HCT116 (cell line): ENCODE measurements around the gene DHCR24. TPM values are rescaled to one million over a fixed set of nuclear protein-coding genes. Genes with fewer than 3 reads are reported as not detected.

Source experiments
- ATAC-seq: fragments of 200-7000 bp; cut with Tn5 transposase; 2 replicates; pipeline ENCODE4 v1.9.1; 2020; ENCODE audit warnings: mild to moderate bottlenecking, moderate library complexity
- BruUV-seq: library from RNA; stranded (reverse); fragments of 400-500 nt; replicated peaks from 2 replicates; lab custom pipeline; 2021; lab: Mats Ljungman, UMichigan
- CTCF ChIA-PET: fragments of 300-600 bp; sonication (Branson Sonifier 250); formaldehyde crosslinking; loops from one replicate; lab custom pipeline; 2021; ENCODE audit warnings: antibody characterized with exemption; lab: Charles Lee
- POLR2A ChIA-PET: fragments of 300-600, 350-600 bp; sonication (Branson Sonifier 250); formaldehyde crosslinking; loops from one replicate; lab custom pipeline; 2021; ENCODE audit warnings: antibody characterized with exemption; lab: Charles Lee
- RAD21 ChIA-PET, 2 experiments: fragments of 300-600 bp; sonication (Branson Sonifier 250); formaldehyde crosslinking; loops; one replicate each; lab custom pipeline; 2023; ENCODE audit warnings: low total read pairs in 2 of 2; ENCODE audit not compliant: uncharacterized antibody in 2 of 2, unreplicated experiment in 2 of 2, low non-redundant PET in 1 of 2; lab: Charles Lee
- DNase-seq: peaks from one replicate; pipeline ENCODE4 v3.0.0-alpha.2; 2010; ENCODE audit warnings: low read depth, low spot score
- H2AFZ ChIP-seq: fragments of 200-600 bp; shearing (Covaris generic), sonication (generic); 2 replicates; pipeline ENCODE4 v1.6.1; 2017; ENCODE audit warnings: low read depth, mixed run types, mixed read lengths, antibody characterized with exemption, low read length; ENCODE audit not compliant: poor library complexity, severe bottlenecking
- H3K27ac ChIP-seq: 2 replicates; pipeline ENCODE4 v1.5.1; 2012; ENCODE audit warnings: low read depth, low read length
- H3K27me3 ChIP-seq: fragments of 200-600 bp; sonication (generic); 2 replicates; pipeline ENCODE4 v1.6.1; 2016; ENCODE audit warnings: mixed run types, low read length, mixed read lengths; ENCODE audit not compliant: insufficient read depth
- H3K36me3 ChIP-seq, 2 experiments: fragments of 200-500 bp in 1 of 2; fragments of 200-600 bp in 1 of 2; sonication (Bioruptor generic) in 1 of 2; sonication (generic) in 1 of 2; 2 replicates each; pipeline versions ENCODE4 v1.5.1 to v1.6.1; 2014 to 2016; ENCODE audit warnings: low read length in 2 of 2, inconsistent platforms in 1 of 2, mixed read lengths in 1 of 2, mixed run types in 1 of 2; ENCODE audit not compliant: insufficient read depth in 2 of 2, control insufficient read depth in 1 of 2
- H3K4me1 ChIP-seq, 2 experiments: fragments of 200-600 bp in 1 of 2; sonication (generic) in 1 of 2; 2 replicates each; pipeline versions ENCODE4 v1.5.1 to v1.6.1; 2012 to 2017; ENCODE audit warnings: low read length in 2 of 2, inconsistent platforms in 1 of 2, mild to moderate bottlenecking in 1 of 2, mixed read lengths in 1 of 2, mixed run types in 1 of 2, moderate library complexity in 1 of 2; ENCODE audit not compliant: insufficient read depth in 2 of 2, control insufficient read depth in 1 of 2
- H3K4me2 ChIP-seq: fragments of 200-600 bp; sonication (generic); 2 replicates; pipeline ENCODE4 v1.6.1; 2017; ENCODE audit warnings: mixed run types, low read length, mixed read lengths
- H3K4me3 ChIP-seq, 2 experiments: fragments of 200-600 bp in 1 of 2; sonication (generic) in 1 of 2; replicated peaks in 1 of 2; 2 replicates each; pipeline ENCODE4 v1.5.1; 2011 to 2016; ENCODE audit warnings: low read length in 2 of 2, control low read depth in 1 of 2, low read depth in 1 of 2, mild to moderate bottlenecking in 1 of 2, mixed read lengths in 1 of 2, mixed run types in 1 of 2
- H3K79me2 ChIP-seq: fragments of 200-600 bp; sonication (generic); 2 replicates; pipeline ENCODE4 v1.6.1; 2017; ENCODE audit warnings: mild to moderate bottlenecking, mixed run types, low read length, moderate library complexity, mixed read lengths; ENCODE audit not compliant: insufficient read depth
- H3K9ac ChIP-seq: fragments of 200-600 bp; sonication (generic); 2 replicates; pipeline ENCODE4 v1.6.1; 2016; ENCODE audit warnings: low read length, mixed read lengths
- H3K9me2 ChIP-seq: fragments of 200-600 bp; sonication (generic), shearing (Covaris generic); 2 replicates; pipeline ENCODE4 v1.6.1; 2017; ENCODE audit warnings: mixed run types, mild to moderate bottlenecking, moderate library complexity; ENCODE audit not compliant: insufficient read depth
- H3K9me3 ChIP-seq, 2 experiments: fragments of 200-500 bp in 1 of 2; fragments of 200-600 bp in 1 of 2; sonication (Bioruptor generic) in 1 of 2; sonication (generic) in 1 of 2; 2 replicates each; pipeline ENCODE4 v1.6.1; 2014 to 2017; ENCODE audit warnings: low read length in 2 of 2, mixed read lengths in 2 of 2, inconsistent platforms in 1 of 2, low read depth in 1 of 2, mild to moderate bottlenecking in 1 of 2, mixed run types in 1 of 2, moderate library complexity in 1 of 2; ENCODE audit not compliant: control insufficient read depth in 1 of 2, insufficient read depth in 1 of 2
- H4K20me1 ChIP-seq: fragments of 200-600 bp; sonication (generic), shearing (Covaris generic); 2 replicates; pipeline ENCODE4 v1.6.1; 2017; ENCODE audit warnings: mixed run types, mild to moderate bottlenecking, moderate library complexity; ENCODE audit not compliant: insufficient read depth
- JUND ChIP-seq: IDR thresholded peaks from 2 replicates; pipeline ENCODE4 v1.6.1; 2012
- POLR2A ChIP-seq: IDR thresholded peaks from 2 replicates; pipeline ENCODE4 v1.7.0; 2011; ENCODE audit warnings: borderline replicate concordance; ENCODE audit not compliant: insufficient read depth, insufficient read length; ENCODE audit errors: extremely low read depth
- YY1 ChIP-seq: IDR thresholded peaks from 2 replicates; pipeline ENCODE4 v1.6.1; 2011; ENCODE audit warnings: low read length, low read depth, moderate library complexity, mild to moderate bottlenecking; ENCODE audit not compliant: insufficient replicate concordance; ENCODE audit errors: extremely low read depth
- intact Hi-C: fragments of 100-400 bp; cut with micrococcal nuclease; formaldehyde crosslinking; loops from 2 replicates; pipeline ENCODE4 v1.10.0; 2022
- total RNA-seq: library from RNA; stranded (reverse); gene quantifications from one replicate; pipeline ENCODE4 v1.2.1, GENCODE V29; 2021; ENCODE audit not compliant: unreplicated experiment
- TF ChIP-seq, protein P1 (sequence below): IDR thresholded peaks from 2 replicates; pipeline ENCODE4 v1.6.1; 2012; ENCODE audit warnings: low read depth
- TF ChIP-seq, protein P2 (sequence below), 3 experiments: fragments of 200-600 bp in 1 of 3; sonication (generic) in 1 of 3; IDR thresholded peaks in 2 of 3; conservative IDR thresholded peaks in 1 of 3; 2 replicates each; pipeline ENCODE4 v1.5.1; 2012 to 2017; ENCODE audit warnings: low read depth in 2 of 3, low read length in 2 of 3, antibody characterized with exemption in 1 of 3, borderline replicate concordance in 1 of 3, control low read depth in 1 of 3, mild to moderate bottlenecking in 1 of 3, mixed read lengths in 1 of 3, mixed run types in 1 of 3, moderate library complexity in 1 of 3; ENCODE audit not compliant: insufficient read depth in 1 of 3
- TF ChIP-seq, protein P3 (sequence below): IDR thresholded peaks from 2 replicates; pipeline ENCODE4 v1.6.1; 2012

Gene DHCR24
- total RNA-seq, 1 experiment from 2014 or later, result 132 TPM

DNA sequence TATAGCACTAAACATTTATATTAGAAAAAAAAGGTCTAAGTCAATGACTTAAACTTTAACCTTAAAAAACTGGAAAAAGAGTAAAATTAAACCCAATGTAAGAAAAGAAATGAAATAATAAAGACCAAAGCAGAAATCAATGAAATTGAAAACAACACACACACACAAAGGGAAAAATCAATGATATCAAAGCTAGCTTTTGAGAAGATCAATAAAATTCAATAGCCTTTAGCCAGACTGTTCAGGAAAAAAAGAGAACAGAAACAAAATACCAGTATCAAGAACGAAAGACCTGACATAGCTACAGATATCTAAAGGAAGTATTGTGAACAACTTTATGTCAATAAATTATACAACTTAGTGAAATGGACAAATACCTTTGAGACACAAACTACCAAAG is 7.1 kb downstream of the DHCR24 start:
- Histone ChIP-seq H3K4me3 (no peak overlapping the region), H3K9me2 (no peaks in the 10 kb centered on the region), H3K27ac (no peak overlapping the region), H3K9me3 (no peaks in the 10 kb centered on the region), H3K36me3 (peaks cover 18 to 30% of the 10 kb centered on the region in 2 experiments; a peak in 3 of 4 replicates), H3K4me1 (peaks cover 0 to 32% of the 10 kb centered on the region in 2 experiments; a peak in 2 of 4 replicates), H3K27me3 (no peaks in the 10 kb centered on the region), H3K9ac (no peak overlapping the region), H3K79me2 (peaks cover 56% of the 10 kb centered on the region), H4K20me1 (no peaks in the 10 kb centered on the region), H3K4me2 (no peak overlapping the region), H2AFZ (no peak overlapping the region)
- no peak for DNase-seq
- RAD21 ChIA-PET, result no interaction called here
- TF ChIP-seq, protein P1, sequence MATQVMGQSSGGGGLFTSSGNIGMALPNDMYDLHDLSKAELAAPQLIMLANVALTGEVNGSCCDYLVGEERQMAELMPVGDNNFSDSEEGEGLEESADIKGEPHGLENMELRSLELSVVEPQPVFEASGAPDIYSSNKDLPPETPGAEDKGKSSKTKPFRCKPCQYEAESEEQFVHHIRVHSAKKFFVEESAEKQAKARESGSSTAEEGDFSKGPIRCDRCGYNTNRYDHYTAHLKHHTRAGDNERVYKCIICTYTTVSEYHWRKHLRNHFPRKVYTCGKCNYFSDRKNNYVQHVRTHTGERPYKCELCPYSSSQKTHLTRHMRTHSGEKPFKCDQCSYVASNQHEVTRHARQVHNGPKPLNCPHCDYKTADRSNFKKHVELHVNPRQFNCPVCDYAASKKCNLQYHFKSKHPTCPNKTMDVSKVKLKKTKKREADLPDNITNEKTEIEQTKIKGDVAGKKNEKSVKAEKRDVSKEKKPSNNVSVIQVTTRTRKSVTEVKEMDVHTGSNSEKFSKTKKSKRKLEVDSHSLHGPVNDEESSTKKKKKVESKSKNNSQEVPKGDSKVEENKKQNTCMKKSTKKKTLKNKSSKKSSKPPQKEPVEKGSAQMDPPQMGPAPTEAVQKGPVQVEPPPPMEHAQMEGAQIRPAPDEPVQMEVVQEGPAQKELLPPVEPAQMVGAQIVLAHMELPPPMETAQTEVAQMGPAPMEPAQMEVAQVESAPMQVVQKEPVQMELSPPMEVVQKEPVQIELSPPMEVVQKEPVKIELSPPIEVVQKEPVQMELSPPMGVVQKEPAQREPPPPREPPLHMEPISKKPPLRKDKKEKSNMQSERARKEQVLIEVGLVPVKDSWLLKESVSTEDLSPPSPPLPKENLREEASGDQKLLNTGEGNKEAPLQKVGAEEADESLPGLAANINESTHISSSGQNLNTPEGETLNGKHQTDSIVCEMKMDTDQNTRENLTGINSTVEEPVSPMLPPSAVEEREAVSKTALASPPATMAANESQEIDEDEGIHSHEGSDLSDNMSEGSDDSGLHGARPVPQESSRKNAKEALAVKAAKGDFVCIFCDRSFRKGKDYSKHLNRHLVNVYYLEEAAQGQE, result no peak
- TF ChIP-seq, protein P2, sequence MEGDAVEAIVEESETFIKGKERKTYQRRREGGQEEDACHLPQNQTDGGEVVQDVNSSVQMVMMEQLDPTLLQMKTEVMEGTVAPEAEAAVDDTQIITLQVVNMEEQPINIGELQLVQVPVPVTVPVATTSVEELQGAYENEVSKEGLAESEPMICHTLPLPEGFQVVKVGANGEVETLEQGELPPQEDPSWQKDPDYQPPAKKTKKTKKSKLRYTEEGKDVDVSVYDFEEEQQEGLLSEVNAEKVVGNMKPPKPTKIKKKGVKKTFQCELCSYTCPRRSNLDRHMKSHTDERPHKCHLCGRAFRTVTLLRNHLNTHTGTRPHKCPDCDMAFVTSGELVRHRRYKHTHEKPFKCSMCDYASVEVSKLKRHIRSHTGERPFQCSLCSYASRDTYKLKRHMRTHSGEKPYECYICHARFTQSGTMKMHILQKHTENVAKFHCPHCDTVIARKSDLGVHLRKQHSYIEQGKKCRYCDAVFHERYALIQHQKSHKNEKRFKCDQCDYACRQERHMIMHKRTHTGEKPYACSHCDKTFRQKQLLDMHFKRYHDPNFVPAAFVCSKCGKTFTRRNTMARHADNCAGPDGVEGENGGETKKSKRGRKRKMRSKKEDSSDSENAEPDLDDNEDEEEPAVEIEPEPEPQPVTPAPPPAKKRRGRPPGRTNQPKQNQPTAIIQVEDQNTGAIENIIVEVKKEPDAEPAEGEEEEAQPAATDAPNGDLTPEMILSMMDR (IDR thresholded peaks at IDR 0.05 in 2 of 3, conservative IDR thresholded peaks at IDR 0.05 in 1 of 3; ENCODE audit: borderline replicate concordance in 1 of 3, insufficient read depth in 1 of 3, low read depth in 2 of 3, low read length in 2 of 3), result no peak
- no peak for TF ChIP-seq POLR2A
- TF ChIP-seq, protein P3, sequence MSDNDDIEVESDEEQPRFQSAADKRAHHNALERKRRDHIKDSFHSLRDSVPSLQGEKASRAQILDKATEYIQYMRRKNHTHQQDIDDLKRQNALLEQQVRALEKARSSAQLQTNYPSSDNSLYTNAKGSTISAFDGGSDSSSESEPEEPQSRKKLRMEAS, result no peak
- TF ChIP-seq JUND, result no peak
- TF ChIP-seq YY1, result no peak
- POLR2A ChIA-PET, result no interaction called here
- intact Hi-C loops, result no loop called here
- no TSS peak for BruUV-seq
- CTCF ChIA-PET, result no interaction called here
- ATAC-seq, result no peak
